NCI-H345 (cell line): ENCODE data around the gene S100A3.
A peak's percentile ranks its signal among the peaks of the same experiment; 100 is the strongest.

Experiments
- DNase-seq: peaks from one replicate; lab custom pipeline; 2025; lab: John Stamatoyannopoulos, UW

The S100A3 gene

GRCh38 chr1:153547560-153548551 lies 1.2 kb downstream of the S100A3 start:
- no peak for DNase-seq

GRCh38 chr1:153546796-153547559 lies 2.1 kb downstream of the S100A3 start:
- DNase-seq, result peak; percentile 64

- no peak for DNase-seq
Observed at GRCh38 chr1:153546371-153546770, 2.7 kb downstream of the S100A3 start.

DNA sequence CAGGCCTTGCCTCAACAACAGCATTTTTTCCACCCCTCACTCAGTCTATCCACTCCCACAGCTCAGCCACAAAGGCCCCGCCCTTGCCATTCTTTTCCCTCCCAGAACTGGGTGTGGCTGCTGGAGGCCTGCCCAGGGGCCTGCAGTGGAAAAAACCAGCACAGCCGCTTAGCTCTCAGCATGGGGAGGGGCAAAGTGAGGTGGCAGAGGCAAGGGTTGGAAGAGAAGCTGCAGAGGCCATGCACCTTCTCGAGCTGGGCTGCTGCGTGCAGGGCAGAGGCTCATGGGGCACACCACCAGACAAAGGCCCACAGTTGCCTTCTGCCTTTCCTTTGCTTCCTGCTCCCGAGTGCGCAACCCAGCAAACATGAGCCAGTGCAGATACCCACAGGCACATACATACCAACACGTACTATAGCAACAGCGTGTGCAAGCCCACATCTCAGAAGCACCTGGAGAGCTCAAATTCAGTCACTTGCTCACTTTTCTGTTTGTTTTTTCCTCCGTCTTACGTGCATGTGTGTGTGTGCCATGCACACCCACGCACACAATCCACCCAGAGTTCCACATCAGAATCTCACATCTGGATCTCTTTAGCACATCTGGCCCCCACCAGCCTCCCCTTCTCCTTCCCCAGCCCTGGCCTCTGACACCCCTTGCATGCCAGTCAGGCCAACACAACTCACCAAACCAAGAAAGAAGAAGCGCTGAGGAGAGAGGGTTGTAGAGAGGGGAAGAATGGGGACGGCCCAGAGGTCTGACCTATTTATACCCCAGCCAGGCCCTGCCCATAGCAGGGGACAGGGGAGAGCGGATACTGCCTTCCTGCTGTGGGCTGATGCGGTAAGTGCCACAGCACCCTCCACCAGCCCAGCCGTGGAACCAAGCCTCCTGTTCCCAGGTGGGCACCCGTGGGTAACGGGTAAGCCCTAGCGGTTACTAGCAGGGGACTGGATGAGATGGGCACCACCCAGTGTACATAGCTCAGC lies 3.7 kb downstream of the S100A3 start, which contains the start of gene S100A4:
TSS of gene S100A4 (minus strand) at position 740 of the 989 bp plus-strand sequence. CDS start 1,012 bp downstream, outside the sequence.
- peak; percentile 98 for DNase-seq

DNA sequence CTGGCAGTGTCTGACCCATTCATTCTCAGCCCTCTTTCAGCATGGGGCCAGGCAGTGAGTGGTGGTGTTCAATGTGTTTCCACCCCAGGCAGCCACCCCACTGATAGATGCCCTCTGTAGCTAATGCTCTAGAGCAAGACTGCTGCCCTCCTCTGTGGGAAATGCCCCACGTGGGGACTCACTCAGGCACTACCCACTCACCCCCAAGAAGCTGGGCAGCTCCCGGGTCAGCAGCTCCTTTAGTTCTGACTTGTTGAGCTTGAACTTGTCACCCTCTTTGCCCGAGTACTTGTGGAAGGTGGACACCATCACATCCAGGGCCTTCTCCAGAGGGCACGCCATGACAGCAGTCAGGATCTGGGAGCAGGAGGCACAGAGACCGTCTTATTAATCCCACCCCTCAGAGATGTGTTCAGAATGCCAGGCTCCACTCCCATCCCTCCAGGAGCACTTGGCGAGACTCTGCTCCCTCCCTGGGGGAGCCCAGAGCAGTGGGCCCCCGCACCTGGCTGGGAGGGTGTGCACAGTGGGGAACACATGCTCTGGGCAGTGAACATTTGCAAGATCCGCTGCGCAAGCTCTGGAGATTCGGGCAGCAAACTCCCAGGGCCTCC lies 4.5 kb downstream of the S100A3 start:
- no peak for DNase-seq

- DNase-seq, result no peak
Observed at GRCh38 chr1:153543736-153544135, 5.3 kb downstream of the S100A3 start.

- no peak for DNase-seq
Observed at GRCh38 chr1:153542956-153543711, 5.9 kb downstream of the S100A3 start.

GRCh38 chr1:153541641-153542590 lies 7.1 kb downstream of the S100A3 start:
- DNase-seq, result no peak

GRCh38 chr1:153540394-153541361 lies 8.4 kb downstream of the S100A3 start, which contains the start of gene S100A5:
Gene S100A5 (minus strand): TSS chr1:153540934. CDS start chr1:153540191, 743 bp downstream.
- no peak for DNase-seq

DNA sequence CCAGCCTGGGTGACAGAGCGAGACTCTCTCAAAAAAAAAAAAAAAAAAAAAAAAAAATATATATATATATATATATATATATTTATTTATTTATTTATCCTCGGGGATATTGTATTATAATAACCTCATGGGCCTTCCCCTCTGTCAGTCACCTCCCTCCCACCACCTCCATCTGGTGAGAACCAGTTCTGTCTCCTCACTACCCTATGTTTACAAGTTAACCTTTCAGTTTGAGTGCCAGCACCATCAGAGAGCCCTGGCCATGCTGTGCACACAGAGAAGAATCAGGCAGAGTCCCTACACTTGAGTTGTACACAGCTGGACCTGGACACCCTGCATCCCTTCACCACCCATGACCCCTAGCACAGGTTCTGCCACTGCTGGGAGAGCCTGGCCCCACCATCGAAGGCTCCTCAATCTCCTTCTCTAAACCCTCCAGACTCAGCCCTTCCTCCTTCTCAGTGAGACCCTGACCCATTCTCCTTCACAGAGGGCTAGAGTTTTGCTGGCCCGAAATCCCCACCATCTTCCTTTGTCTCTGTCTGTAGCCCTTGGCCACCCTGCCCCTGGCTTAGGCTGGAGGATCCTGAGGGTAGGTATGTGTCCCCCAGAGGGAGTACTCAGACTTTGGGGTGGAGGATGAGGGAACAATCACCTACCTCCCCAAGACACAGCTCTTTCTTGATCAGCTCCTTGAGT lies 9.5 kb downstream of the S100A3 start:
- no peak for DNase-seq

DNA sequence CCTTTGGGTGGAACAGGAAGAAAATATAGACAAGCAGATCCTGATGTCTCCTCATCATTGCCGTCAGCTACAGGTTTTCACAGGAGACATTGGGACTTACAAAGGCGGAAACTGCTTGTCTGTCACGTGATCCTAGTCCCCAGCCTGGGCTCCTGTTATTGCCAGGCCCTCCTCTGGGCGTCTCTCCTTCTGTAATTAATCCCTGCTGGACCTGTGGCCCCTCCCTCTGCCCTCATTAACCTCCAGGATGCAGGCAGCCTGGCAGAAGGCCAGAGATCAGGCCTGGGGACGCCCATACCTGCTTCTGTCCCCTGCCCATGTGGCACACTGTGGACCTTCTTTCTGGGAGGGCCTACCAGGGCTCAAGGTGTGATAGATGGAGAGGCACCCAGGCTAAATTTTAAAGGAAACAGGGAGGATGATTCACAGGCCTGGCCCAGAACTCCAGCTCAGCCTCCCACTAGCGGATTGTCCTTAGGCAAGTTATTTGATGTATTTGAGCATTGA lies 10.7 kb downstream of the S100A3 start:
- no peak for DNase-seq

- DNase-seq, result no peak
Observed at GRCh38 chr1:153537376-153537730, 11.7 kb downstream of the S100A3 start.

- DNase-seq, result no peak
Observed at GRCh38 chr1:153536671-153537375, 12.2 kb downstream of the S100A3 start.

- peak; percentile 84 for DNase-seq
Observed at GRCh38 chr1:153536012-153536670, 12.9 kb downstream of the S100A3 start.

- peak; percentile 47 for DNase-seq
Observed at GRCh38 chr1:153535242-153536011, 13.6 kb downstream of the S100A3 start, which contains the start of gene S100A6. Gene S100A6 (minus strand): TSS chr1:153535991. CDS start chr1:153535339, 652 bp downstream.
